Lung (tissue), 5 donors: ENCODE measurements around the gene NRM. TPM values are rescaled to one million over a fixed set of nuclear protein-coding genes. Genes with fewer than 3 reads are reported as not detected.

Experiments used
- polyA plus RNA-seq, 2 donors: library from polyadenylated mRNA; stranded (reverse); fragments of 200-250 nt; gene quantifications; one replicate each; pipeline ENCODE4 v1.2.1, GENCODE V29; 2013
- small RNA-seq: library from RNA; depleted of rRNA; stranded (forward); fragments of <200 nt; gene quantifications from one replicate; pipeline ENCODE3, GENCODE V24; 2014; ENCODE audit warnings: low replicate concordance
- total RNA-seq, 2 donors: library from RNA; depleted of rRNA in 1 of 2; stranded (reverse); fragments of >200 nt in 1 of 2; gene quantifications; one replicate each; pipeline ENCODE4 v1.2.1, GENCODE V29; 2014 to 2021
- donor health status: Bipolar disorder and iron deficiency.
- donor health status: healthy.
- donor health status: DM: yes; HTN: yes; CAD: no.

Gene NRM
- total and polyA plus RNA-seq, 4 donors: 5.1 to 18.7 (median 15.9) TPM

Small RNA genes lying within 50 kb of the gene (small RNA-seq; reads per million reads assigned to genes)
- gene RF00019: not detected

Other genes starting within 250 kb of the NRM start
- 100 to 1,000 TPM; 502 to 611 TPM for gene HLA-E, start 201.5 kb downstream of the NRM start, total RNA-seq
- gene HLA-E, start 201.5 kb downstream of the NRM start, polyA plus RNA-seq: 1,000 to 10,000 TPM in 1 of 2 donors, 100 to 1,000 TPM in 1; 618 to 1,209 TPM
- gene GNL1, start 134.5 kb downstream of the NRM start, total RNA-seq: 10 to 100 TPM; 42.0 to 67.3 TPM
- 10 to 100 TPM; 41.0 to 68.5 TPM for gene GNL1, start 134.5 kb downstream of the NRM start, polyA plus RNA-seq
- gene PRR3, start 133.7 kb downstream of the NRM start, total RNA-seq: 10 to 100 TPM in 1 of 2 donors, 1 to 10 TPM in 1; 8.4 to 10.9 TPM
- gene PRR3, start 133.7 kb downstream of the NRM start, polyA plus RNA-seq: 10 to 100 TPM in 1 of 2 donors, 1 to 10 TPM in 1; 8.6 to 11.5 TPM
- 10 to 100 TPM; 28.8 to 55.4 TPM for gene ABCF1, start 119.5 kb downstream of the NRM start, total RNA-seq
- 10 to 100 TPM; 25.8 to 43.5 TPM for gene ABCF1, start 119.5 kb downstream of the NRM start, polyA plus RNA-seq
- gene PPP1R10, start 73.7 kb downstream of the NRM start, total RNA-seq: 10 to 100 TPM; 36.9 to 73.4 TPM
- 10 to 100 TPM; 21.5 to 22.1 TPM for gene PPP1R10, start 73.7 kb downstream of the NRM start, polyA plus RNA-seq
- 10 to 100 TPM; 24.9 to 57.2 TPM for gene MRPS18B, start 73.1 kb downstream of the NRM start, total RNA-seq
- gene MRPS18B, start 73.1 kb downstream of the NRM start, polyA plus RNA-seq: 10 to 100 TPM; 50.1 to 81.5 TPM
- 10 to 100 TPM; 10.1 to 13.3 TPM for gene ATAT1, start 64.1 kb downstream of the NRM start, total RNA-seq
- 1 to 10 TPM; 5.5 to 5.6 TPM for gene ATAT1, start 64.1 kb downstream of the NRM start, polyA plus RNA-seq
- gene C6orf136, start 43.9 kb downstream of the NRM start, total RNA-seq: 10 to 100 TPM in 1 of 2 donors, 1 to 10 TPM in 1; 5.1 to 17.4 TPM
- 10 to 100 TPM in 1 of 2 donors, 1 to 10 TPM in 1; 9.2 to 26.0 TPM for gene C6orf136, start 43.9 kb downstream of the NRM start, polyA plus RNA-seq
- gene DHX16, start 18.0 kb downstream of the NRM start, total RNA-seq: 10 to 100 TPM; 28.7 to 31.7 TPM
- 10 to 100 TPM; 23.4 to 31.4 TPM for gene DHX16, start 18.0 kb downstream of the NRM start, polyA plus RNA-seq
- 10 to 100 TPM; 28.2 to 63.9 TPM for gene PPP1R18, start 4.3 kb downstream of the NRM start, total RNA-seq
- gene PPP1R18, start 4.3 kb downstream of the NRM start, polyA plus RNA-seq: 100 to 1,000 TPM in 1 of 2 donors, 10 to 100 TPM in 1; 69.3 to 155 TPM
- 10 to 100 TPM; 13.7 to 34.0 TPM for gene MDC1, start 26.3 kb upstream of the NRM start, total RNA-seq
- gene MDC1, start 26.3 kb upstream of the NRM start, polyA plus RNA-seq: 10 to 100 TPM in 1 of 2 donors, 1 to 10 TPM in 1; 9.9 to 11.0 TPM
- gene TUBB, start 29.4 kb upstream of the NRM start, total RNA-seq: 100 to 1,000 TPM; 292 to 403 TPM
- gene TUBB, start 29.4 kb upstream of the NRM start, polyA plus RNA-seq: 100 to 1,000 TPM; 171 to 303 TPM
- gene FLOT1, start 51.7 kb upstream of the NRM start, total RNA-seq: 100 to 1,000 TPM in 1 of 2 donors, 10 to 100 TPM in 1; 88.0 to 171 TPM
- 100 to 1,000 TPM; 205 to 474 TPM for gene FLOT1, start 51.7 kb upstream of the NRM start, polyA plus RNA-seq
- 10 to 100 TPM; 16.7 to 37.4 TPM for gene IER3, start 53.6 kb upstream of the NRM start, total RNA-seq
- 100 to 1,000 TPM in 1 of 2 donors, 10 to 100 TPM in 1; 97.9 to 302 TPM for gene IER3, start 53.6 kb upstream of the NRM start, polyA plus RNA-seq
- 100 to 1,000 TPM; 124 to 134 TPM for gene DDR1, start 193.5 kb upstream of the NRM start, total RNA-seq
- gene DDR1, start 193.5 kb upstream of the NRM start, polyA plus RNA-seq: 10 to 100 TPM; 39.5 to 72.4 TPM
- 10 to 100 TPM; 31.1 to 37.2 TPM for gene GTF2H4, start 217.2 kb upstream of the NRM start, total RNA-seq
- gene GTF2H4, start 217.2 kb upstream of the NRM start, polyA plus RNA-seq: 10 to 100 TPM; 25.3 to 31.0 TPM
- 10 to 100 TPM; 17.4 to 32.2 TPM for gene VARS2, start 223.3 kb upstream of the NRM start, total RNA-seq
- 10 to 100 TPM; 18.8 to 38.4 TPM for gene VARS2, start 223.3 kb upstream of the NRM start, polyA plus RNA-seq
- gene SFTA2, start 241.2 kb upstream of the NRM start, total RNA-seq: 100 to 1,000 TPM in 1 of 2 donors, 10 to 100 TPM in 1; 65.4 to 374 TPM
- 1,000 to 10,000 TPM in 1 of 2 donors, 100 to 1,000 TPM in 1; 771 to 2,392 TPM for gene SFTA2, start 241.2 kb upstream of the NRM start, polyA plus RNA-seq
- 1 to 10 TPM in 1 of 2 donors, under 1 TPM in 1; 0.51 to 3.6 TPM for gene MUCL3, start 250.0 kb upstream of the NRM start, total RNA-seq
- gene MUCL3, start 250.0 kb upstream of the NRM start, polyA plus RNA-seq: 1 to 10 TPM in 1 of 2 donors, under 1 TPM in 1; 0.47 to 6.4 TPM